GM18507 (cell line): ENCODE results near the gene RGS6.
"Not testable (repeated sequence)": the region's sequence is repeated elsewhere in the genome, so short reads cannot be mapped to it uniquely, and the experiment has no call there.

Experiments
- DNase-seq: peaks from one replicate; pipeline ENCODE4 v3.0.0; 2011; ENCODE audit warnings: low read depth; ENCODE audit not compliant: insufficient read length; ENCODE audit errors: extremely low spot score
- FAIRE-seq: peaks from 2 replicates; lab custom pipeline; 2011; peaks lifted over from hg19 to GRCh38; lab: Jason Lieb, UNC

Gene RGS6

GRCh38 chr14:71932229-71932981 lies at the start of gene RGS6:
Gene RGS6, plus strand, starts transcription at chr14:71932429.
- DNase-seq = no peak
- no peak for FAIRE-seq

DNA sequence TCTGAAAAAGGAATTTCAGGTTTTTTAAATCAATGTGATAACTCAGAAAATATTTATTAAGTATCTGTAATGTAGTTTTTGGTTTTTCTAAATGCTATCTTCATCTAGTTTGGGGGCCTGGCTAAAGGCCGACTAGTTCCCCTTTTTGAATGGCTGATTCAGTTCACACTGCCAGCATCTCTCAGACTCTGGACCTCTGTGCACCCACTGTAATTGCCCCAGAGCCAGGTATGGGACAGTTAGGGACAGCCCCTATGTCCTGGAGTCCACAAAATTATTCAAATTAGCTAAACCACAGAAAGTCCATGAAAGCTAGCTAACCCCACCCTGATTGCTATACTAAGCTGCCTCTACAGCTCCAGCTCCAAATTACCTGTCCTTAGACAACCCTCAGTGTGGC lies 49.1 kb upstream of the RGS6 start:
- DNase-seq (no peak), FAIRE-seq (peak; percentile 33)

DNA sequence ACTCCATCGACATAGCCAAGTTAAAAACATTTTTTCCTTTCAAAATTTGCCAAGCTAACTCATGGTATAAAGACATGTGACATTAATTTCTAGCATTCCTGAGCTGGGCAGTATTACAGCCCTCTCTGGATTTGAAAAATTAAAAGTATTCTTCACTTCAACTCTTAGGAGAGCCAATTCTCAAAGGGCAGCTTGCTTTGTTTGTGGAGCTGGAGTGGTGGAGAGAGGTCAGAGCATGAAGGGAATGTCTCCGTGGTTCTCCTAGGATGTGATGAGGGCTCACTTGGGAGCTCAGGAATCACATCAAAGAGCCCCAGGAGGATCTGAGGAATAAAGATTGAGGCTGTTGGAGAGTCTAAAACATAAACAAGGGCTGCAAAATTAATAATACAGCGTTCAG lies 46.9 kb upstream of the RGS6 start:
- FAIRE-seq (no peak), DNase-seq (no peak)

DNA sequence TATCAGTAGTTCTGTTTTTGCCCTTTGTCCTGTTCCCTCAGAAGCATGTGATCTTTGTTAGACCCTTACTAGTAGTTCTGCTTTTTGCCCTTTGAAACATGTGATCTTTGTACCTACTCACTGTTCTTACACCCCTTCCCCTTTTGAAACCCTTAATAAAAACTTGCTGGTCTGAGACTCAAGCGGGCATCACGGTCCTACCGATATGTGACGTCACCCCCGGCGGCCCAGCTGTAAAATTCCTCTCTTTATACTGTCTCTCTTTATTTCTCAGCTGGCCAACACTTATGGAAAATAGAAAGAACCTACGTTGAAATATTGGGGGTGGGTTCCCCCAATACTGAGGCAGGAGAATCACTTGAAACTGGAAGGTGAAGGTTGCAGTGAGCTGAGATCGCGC lies 44.4 kb upstream of the RGS6 start:
- DNase-seq, FAIRE-seq: not testable (repeated sequence)

DNA sequence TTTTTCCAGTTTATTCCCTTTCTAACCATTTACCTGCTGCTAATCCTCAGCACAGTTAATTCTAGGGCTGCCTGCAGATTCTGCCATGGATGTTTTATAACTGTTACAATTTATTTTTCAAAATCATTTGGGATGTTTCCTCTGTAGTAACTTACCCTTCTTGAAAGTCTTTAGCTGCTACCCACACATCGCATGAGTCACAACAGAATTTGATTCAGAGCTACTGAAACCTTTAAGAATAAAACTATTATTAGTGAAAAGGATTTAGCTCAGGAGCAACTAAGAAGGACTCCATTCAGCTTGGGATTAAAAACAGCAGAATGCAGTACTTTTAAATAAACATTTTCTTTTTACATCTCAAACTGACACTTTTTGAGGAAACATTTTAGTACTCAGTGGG lies 41.7 kb upstream of the RGS6 start:
- no peak for FAIRE-seq
- no peak for DNase-seq

DNA sequence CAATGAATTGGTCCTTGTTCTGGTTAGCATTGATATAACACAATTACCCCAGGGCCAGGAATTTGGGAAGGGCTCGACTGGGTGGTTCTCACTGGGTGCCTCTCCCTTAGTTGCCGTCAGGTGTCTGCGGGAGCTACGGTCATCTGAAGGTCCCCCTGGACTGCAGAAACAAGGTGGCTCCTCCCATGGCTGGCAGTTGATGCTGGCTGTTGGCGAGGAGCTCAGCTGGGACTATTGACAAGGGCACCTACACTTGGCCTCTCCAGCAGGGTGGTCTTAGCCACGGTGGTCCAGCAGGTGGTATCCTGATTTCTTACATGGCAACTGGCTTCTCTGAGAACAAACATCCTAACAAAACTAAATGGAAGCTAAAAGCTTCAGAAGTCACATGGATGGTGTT lies 41.0 kb upstream of the RGS6 start:
- no peak for DNase-seq
- no peak for FAIRE-seq

- no peak for FAIRE-seq
- DNase-seq = no peak
Measured at GRCh38 chr14:71891970-71892369, 40.3 kb upstream of the RGS6 start.

GRCh38 chr14:71905031-71905430 lies 27.2 kb upstream of the RGS6 start:
- DNase-seq = no peak

GRCh38 chr14:71905860-71906259 lies 26.4 kb upstream of the RGS6 start:
- no peak for DNase-seq
- FAIRE-seq = no peak

More at GRCh38 chr14:71905031-71905430, 27.2 kb upstream of the RGS6 start:
- FAIRE-seq = no peak

DNA sequence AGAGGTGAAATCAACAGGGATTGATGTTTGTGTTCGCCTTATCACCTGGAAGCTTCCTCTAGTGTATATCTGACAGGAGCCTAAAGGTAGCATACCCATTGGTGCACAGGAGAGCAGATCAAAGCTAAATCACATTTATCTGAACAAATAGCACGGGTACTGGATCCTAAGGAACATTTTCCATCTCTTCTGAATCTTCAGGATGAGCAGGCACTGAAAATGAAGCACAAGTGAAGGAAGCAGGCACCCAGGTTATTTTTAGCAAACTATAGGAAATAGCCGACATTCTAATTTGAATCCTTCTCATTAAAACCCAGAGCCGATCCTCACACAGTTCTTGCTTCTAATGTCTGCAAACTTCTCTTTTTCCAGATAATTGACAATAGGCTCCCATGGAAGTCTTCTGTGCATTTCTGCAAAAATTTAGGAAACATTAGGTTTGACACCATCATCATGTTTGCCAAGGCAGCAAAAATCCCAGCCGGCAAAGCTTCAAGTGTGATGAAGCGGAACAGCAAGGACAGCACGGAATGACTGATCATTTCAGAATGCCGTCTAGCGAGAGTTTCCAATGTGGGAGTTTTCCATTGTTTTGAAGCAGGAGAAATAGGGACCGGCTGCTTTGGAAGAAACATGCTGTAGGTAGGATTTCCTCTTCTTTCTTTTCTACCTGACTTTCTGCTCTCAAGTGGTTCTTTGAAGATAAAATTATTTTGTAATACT lies 24.3 kb upstream of the RGS6 start:
- DNase-seq (no peak), FAIRE-seq (no peak)

GRCh38 chr14:71911669-71912068 lies 20.6 kb upstream of the RGS6 start:
- no peak for DNase-seq
- no peak for FAIRE-seq

DNA sequence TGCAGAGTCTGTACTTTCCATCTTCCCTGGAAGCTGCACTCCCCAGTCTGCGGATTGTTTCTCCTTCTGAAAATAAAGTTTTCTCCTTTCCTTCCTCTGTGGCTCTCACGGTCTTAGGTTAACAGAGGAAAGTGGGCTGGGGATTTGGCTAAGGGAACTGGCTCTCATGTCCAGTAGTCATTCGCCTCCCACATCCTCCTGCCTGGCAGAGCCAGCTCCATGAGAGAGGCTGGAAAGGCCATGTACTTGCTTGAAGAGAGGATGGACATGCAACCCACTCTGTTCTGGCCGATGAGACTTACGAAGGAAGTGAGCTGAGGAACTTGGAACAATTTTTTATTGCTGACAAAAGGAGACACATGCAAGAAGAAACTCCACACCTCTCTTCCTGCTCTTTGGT lies 18.9 kb upstream of the RGS6 start:
- FAIRE-seq (no peak), DNase-seq (no peak)

DNA sequence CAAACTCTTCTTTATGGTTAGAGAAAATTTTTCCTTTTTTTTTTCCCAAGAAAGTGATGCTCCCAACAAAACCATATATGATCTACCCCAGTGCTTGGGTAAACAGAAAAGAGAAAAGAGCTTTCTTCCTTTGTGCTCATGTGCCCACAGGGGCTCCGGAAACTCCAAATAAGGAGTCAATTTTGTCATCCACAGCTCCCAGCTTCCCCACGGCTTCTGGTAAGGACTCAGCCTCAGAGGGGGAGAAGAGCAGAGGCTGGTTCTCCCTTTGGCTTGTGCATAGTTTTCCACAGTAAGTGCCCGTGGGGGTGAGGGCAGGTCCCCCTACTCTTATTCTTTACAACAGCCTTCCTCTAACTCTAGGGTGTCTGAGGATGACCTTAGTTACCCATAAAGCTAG lies 13.3 kb upstream of the RGS6 start:
- DNase-seq (no peak), FAIRE-seq (no peak)

DNA sequence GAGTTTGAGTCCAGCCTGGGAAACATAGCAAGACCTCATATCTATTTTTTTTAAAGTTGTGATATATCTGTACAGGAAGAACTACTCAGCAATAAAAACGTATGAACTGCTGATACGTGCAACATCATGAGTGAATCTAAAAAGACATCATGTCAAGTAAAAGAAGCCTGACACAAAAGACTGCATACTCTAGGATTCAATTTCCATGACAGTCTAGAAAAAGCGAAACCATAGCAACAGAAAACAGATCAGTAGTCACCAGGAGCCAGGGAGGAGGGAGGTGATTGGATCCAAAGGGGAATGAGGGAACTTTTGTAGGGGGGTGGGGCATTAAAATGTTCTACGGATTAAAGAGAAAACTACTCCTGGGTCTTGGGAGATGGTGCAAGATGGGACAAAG lies 8.7 kb upstream of the RGS6 start:
- FAIRE-seq (no peak), DNase-seq (no peak)

DNA sequence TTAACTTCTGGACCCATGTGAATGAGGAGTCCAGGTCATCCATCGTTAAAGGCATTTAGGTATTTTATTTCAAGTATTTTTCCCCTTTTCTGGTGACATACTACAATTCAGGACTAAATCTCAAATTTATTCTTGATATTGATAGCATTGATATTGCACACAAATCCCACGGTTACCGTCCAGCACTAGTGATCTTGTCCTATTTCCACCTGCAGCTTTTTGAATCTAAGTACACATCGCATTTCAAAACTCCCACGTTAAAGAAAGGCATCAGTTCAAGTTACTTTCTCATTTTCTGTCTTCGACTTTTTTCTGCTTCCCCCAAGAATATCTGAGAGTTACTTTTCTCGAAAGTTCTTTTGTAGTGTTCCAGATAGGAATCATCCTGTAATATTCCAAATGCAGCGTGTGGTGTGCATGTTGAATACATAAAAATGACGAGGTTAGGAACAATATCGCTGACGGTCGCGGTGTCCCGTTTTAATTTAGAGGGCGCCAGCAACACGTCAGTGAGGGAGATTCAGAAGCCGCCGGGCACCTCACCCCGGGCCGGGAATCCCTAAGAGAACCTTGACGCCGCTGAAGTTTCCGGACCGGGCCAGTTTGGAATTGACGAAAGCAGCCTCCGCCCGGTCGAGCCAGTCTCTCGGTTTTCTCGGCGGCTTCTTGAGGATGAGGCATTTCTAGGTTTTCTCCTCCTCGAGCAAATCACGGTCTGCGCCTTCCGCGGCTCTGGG lies 569 bp upstream of the RGS6 start:
- FAIRE-seq (no peak), DNase-seq (no peak)

DNA sequence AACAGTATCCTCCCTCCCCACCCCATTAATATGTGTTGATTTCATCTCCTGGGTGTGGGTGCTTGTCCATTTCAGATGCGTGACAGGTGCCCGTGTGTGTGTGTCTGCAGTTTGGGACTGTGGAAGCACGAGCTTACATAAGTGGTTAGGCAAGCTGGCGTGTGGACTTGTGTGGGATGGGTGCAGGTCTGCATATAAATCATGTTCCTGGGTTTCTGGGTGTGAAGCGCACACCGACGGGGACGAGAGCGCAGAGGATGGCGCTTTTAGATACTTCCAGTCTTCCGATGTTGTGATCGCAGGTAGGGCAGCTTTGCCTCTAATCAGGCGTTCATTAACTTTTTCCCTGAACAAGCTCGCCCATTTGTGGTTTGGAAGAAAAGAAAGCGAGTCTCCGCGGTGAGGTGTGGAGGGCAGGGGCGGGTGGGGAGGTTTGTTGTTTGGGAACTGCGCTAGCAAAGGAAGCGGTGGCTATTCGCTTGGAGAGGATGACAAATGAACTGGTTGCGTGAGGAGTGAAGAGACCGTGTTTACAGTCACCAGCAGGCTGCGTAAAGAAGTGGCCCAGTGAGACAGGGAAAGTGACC lies 865 bp downstream of the RGS6 start:
- FAIRE-seq (no peak), DNase-seq (no peak)

DNA sequence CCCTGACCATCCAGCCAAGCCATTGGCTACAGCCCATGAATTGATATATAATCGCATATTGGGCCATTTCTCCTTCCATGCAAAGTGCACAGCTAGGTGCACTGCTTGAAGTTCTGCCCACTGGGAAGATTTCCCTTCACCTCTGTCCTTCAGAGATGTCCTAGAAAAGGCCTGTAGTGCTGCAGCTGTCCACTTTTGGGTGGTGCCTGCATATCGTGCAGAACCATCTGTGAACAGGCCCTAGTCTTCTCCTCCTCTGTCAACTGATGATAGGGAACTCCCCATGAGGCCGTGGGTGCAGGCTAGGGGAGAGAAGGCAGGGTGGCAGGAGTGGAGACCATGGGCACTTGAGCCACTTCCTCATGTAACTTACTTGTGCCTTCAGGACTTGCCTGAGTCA lies 6.0 kb downstream of the RGS6 start:
- FAIRE-seq, DNase-seq: not testable (repeated sequence)

DNA sequence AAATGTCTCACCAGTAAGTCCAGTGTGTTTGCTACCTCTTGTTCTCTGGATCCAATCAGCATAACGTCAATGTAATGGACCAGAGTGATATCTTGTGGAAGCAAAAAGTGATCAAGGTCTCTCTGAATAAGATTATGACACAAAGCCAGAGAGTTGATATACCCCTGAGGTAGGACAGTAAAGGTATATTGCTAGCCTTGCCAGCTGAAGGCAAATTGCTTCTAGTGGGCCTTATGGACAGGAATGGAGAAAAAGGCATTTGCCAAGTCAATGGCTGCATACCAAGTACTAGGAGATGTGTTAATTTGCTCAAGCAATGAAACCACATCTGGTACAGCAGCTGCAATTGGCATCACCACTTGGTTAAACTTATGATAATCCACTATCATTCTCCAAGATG lies 7.1 kb downstream of the RGS6 start:
- DNase-seq, FAIRE-seq: not testable (repeated sequence)

GRCh38 chr14:71940500-71940899 lies 8.3 kb downstream of the RGS6 start:
- FAIRE-seq, DNase-seq: not testable (repeated sequence)

DNA sequence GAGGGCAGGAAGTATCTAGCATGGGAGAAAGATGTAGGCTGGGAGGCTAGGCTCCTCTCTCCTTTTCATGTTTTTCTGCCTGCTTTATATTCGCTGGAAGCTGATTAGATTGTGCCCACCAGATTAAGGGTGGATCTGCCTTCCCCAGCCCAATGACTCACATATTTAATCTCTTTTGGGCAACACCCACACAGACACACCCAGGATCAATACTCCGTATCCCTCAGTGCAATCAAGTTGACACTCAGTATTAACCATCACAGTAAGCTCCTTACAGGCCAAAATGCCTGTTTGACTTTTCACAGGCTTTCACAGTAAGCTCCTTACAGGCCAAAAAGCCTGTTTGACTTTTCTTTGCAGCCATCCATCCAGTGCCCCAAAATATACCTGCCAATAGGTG lies 9.4 kb downstream of the RGS6 start:
- DNase-seq, FAIRE-seq: not testable (repeated sequence)
